PC-9 (cell line): Measurements from ENCODE around the gene NAXD.

ENCODE experiments used
- EZH2 ChIP-seq: fragments of 200-600 bp; sonication (generic); IDR thresholded peaks from 2 replicates; pipeline ENCODE4 v1.8.0; 2017; ENCODE audit warnings: antibody characterized with exemption, low read depth
- TF ChIP-seq, protein P1 (sequence below): fragments of 200-600 bp; sonication (generic); conservative IDR thresholded peaks from 2 replicates; pipeline ENCODE4 v1.6.1; 2017; ENCODE audit warnings: mixed run types, antibody characterized with exemption, mild to moderate bottlenecking, moderate library complexity

DNA sequence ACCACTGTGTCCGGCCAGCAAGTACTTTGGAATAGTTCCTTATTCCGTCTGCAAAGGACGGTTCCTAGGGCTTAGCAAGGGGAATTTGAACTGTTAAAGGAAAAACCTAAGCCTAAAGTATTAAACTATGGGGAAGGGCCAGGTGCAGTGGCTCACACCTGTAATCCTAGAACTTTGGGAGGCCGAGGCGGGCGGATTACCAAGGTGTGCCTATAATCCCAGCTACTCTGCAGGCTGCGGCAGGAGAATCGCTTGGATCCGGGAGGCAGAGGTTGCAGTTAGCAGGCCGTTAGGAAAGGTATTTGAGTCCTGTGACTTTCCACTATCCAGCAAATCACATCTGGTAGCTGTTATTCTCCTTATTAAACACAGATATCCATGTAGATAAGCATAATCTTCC lies 44.5 kb upstream of the NAXD start:
- TF ChIP-seq, protein P1, sequence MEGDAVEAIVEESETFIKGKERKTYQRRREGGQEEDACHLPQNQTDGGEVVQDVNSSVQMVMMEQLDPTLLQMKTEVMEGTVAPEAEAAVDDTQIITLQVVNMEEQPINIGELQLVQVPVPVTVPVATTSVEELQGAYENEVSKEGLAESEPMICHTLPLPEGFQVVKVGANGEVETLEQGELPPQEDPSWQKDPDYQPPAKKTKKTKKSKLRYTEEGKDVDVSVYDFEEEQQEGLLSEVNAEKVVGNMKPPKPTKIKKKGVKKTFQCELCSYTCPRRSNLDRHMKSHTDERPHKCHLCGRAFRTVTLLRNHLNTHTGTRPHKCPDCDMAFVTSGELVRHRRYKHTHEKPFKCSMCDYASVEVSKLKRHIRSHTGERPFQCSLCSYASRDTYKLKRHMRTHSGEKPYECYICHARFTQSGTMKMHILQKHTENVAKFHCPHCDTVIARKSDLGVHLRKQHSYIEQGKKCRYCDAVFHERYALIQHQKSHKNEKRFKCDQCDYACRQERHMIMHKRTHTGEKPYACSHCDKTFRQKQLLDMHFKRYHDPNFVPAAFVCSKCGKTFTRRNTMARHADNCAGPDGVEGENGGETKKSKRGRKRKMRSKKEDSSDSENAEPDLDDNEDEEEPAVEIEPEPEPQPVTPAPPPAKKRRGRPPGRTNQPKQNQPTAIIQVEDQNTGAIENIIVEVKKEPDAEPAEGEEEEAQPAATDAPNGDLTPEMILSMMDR = no peak
- TF ChIP-seq EZH2 = no peak
